Loucy (cell line): ENCODE data around the gene SLC35B4.

Experiments
- H2AFZ ChIP-seq: fragments of 200-600 bp; sonication (generic); 2 replicates; pipeline ENCODE4 v1.6.0; 2016; ENCODE audit warnings: antibody characterized with exemption, mild to moderate bottlenecking, low read length, moderate library complexity
- H3F3A ChIP-seq: fragments of 200-600 bp; 2 replicates; pipeline ENCODE4 v1.6.0; 2016; ENCODE audit warnings: antibody characterized with exemption, low read depth, mild to moderate bottlenecking
- H3K27me3 ChIP-seq: fragments of 200-600 bp; sonication (generic); 2 replicates; pipeline ENCODE4 v1.6.1; 2014; ENCODE audit warnings: low read length, mild to moderate bottlenecking; ENCODE audit not compliant: insufficient read depth, poor library complexity, severe bottlenecking
- H3K36me3 ChIP-seq: fragments of 200-600 bp; sonication (generic); 2 replicates; pipeline ENCODE4 v1.6.1; 2016; ENCODE audit warnings: low read length; ENCODE audit not compliant: insufficient read depth
- H3K4me1 ChIP-seq: fragments of 200-600 bp; sonication (generic); 2 replicates; pipeline ENCODE4 v1.5.1; 2014; ENCODE audit warnings: low read length, mild to moderate bottlenecking; ENCODE audit not compliant: insufficient read depth, poor library complexity, severe bottlenecking
- H3K4me2 ChIP-seq: fragments of 200-600 bp; sonication (generic); 2 replicates; pipeline ENCODE4 v1.6.0; 2014; ENCODE audit warnings: antibody characterized with exemption, low read length, low read depth, mild to moderate bottlenecking; ENCODE audit not compliant: poor library complexity, severe bottlenecking
- H3K4me3 ChIP-seq: fragments of 200-600 bp; sonication (generic); 2 replicates; pipeline ENCODE4 v1.5.1; 2014; ENCODE audit warnings: low read length, mild to moderate bottlenecking, mixed read lengths; ENCODE audit not compliant: poor library complexity, severe bottlenecking
- H3K79me2 ChIP-seq: fragments of 200-600 bp; sonication (generic); 2 replicates; pipeline ENCODE4 v1.6.1; 2014; ENCODE audit warnings: low read length; ENCODE audit not compliant: insufficient read depth
- H3K9ac ChIP-seq: fragments of 200-600 bp; sonication (generic); 2 replicates; pipeline ENCODE4 v1.6.0; 2014; ENCODE audit warnings: mild to moderate bottlenecking, low read depth, low read length, moderate library complexity; ENCODE audit not compliant: poor library complexity, severe bottlenecking
- H3K9me2 ChIP-seq: fragments of 200-600 bp; sonication (generic); replicated peaks from 2 replicates; pipeline ENCODE4 v1.6.1; 2016; ENCODE audit warnings: low read depth, low read length, mixed read lengths
- H3K9me3 ChIP-seq: fragments of 200-600 bp; sonication (generic); 2 replicates; pipeline ENCODE4 v1.6.1; 2014; ENCODE audit warnings: mild to moderate bottlenecking, antibody characterized with exemption, low read length, low read depth; ENCODE audit not compliant: insufficient read depth
- H4K20me1 ChIP-seq: fragments of 200-600 bp; sonication (generic); 2 replicates; pipeline ENCODE4 v1.6.0; 2014; ENCODE audit warnings: antibody characterized with exemption, low read length, mild to moderate bottlenecking; ENCODE audit not compliant: insufficient read depth, poor library complexity, severe bottlenecking
- EZH2phosphoT487 ChIP-seq: fragments of 200-600 bp; IDR thresholded peaks from 2 replicates; pipeline ENCODE4 v1.6.1; 2018; ENCODE audit warnings: antibody characterized with exemption, mild to moderate bottlenecking, moderate library complexity, borderline replicate concordance
- TF ChIP-seq, protein P1 (sequence below): fragments of 200-600 bp; sonication (generic); conservative IDR thresholded peaks from 2 replicates; pipeline ENCODE4 v1.5.1; 2014; ENCODE audit warnings: mild to moderate bottlenecking, antibody characterized with exemption, low read length

The SLC35B4 gene

DNA sequence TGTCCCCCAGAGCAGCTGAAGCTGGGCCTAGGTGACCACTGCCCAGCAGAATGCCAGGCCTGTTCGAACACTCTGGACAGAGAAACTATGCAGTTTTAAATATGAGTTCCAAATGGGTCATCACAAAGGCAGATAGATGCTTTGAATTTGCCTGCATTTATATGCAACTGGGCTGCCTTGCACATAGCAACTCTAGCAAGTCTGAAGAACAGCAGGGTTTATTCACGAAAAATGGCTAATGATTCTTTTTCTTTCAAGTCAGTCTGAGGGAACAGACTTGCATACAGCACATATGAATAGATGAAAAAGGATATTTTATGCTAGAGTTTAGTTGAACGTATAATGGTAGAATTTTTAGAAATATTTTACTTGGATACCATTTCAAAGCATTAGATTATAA lies 68.5 kb downstream of the SLC35B4 start:
- H3K9me3 ChIP-seq = no peaks in the 10 kb centered on the region
- H4K20me1 ChIP-seq = no peaks in the 10 kb centered on the region
- no peaks in the 10 kb centered on the region for H3K36me3 ChIP-seq
- no peaks in the 10 kb centered on the region for H3F3A ChIP-seq
- no peak overlapping the region for H3K4me2 ChIP-seq
- no peak overlapping the region for H3K4me3 ChIP-seq
- no peaks in the 10 kb centered on the region for H3K27me3 ChIP-seq
- no peak overlapping the region for H2AFZ ChIP-seq
- H3K79me2 ChIP-seq = no peaks in the 10 kb centered on the region
- no peak overlapping the region for H3K9ac ChIP-seq
- H3K4me1 ChIP-seq = no peaks in the 10 kb centered on the region
- TF ChIP-seq, protein P1, sequence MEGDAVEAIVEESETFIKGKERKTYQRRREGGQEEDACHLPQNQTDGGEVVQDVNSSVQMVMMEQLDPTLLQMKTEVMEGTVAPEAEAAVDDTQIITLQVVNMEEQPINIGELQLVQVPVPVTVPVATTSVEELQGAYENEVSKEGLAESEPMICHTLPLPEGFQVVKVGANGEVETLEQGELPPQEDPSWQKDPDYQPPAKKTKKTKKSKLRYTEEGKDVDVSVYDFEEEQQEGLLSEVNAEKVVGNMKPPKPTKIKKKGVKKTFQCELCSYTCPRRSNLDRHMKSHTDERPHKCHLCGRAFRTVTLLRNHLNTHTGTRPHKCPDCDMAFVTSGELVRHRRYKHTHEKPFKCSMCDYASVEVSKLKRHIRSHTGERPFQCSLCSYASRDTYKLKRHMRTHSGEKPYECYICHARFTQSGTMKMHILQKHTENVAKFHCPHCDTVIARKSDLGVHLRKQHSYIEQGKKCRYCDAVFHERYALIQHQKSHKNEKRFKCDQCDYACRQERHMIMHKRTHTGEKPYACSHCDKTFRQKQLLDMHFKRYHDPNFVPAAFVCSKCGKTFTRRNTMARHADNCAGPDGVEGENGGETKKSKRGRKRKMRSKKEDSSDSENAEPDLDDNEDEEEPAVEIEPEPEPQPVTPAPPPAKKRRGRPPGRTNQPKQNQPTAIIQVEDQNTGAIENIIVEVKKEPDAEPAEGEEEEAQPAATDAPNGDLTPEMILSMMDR = no peak
- no peak for TF ChIP-seq EZH2phosphoT487
- no peaks in the 10 kb centered on the region for H3K9me2 ChIP-seq

DNA sequence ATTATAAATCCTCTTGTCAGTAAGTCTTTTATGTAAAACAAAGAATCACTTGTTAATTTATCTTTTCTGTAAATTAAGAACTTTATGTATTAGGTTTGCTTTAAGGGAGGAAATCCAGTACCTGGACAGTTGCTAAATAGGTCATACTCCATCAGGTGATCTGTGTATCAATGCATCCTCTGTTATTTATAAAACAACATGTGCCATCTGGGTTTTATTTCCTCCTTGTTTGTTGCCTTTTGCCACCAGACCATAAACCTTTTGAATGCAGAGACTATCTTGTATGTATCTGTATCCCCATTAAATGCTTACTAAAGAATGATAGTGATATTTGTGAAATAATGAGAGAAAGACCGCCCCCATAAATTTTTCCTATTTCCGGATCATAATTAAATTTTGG lies 70.0 kb downstream of the SLC35B4 start:
- no peaks in the 10 kb centered on the region for H3K79me2 ChIP-seq
- no peaks in the 10 kb centered on the region for H3K4me1 ChIP-seq
- no peak overlapping the region for H3K4me2 ChIP-seq
- no peaks in the 10 kb centered on the region for H3K9me2 ChIP-seq
- no peak overlapping the region for H3K9ac ChIP-seq
- no peaks in the 10 kb centered on the region for H3K27me3 ChIP-seq
- no peaks in the 10 kb centered on the region for H3K9me3 ChIP-seq
- no peaks in the 10 kb centered on the region for H4K20me1 ChIP-seq
- TF ChIP-seq EZH2phosphoT487 = no peak
- TF ChIP-seq, protein P1 = no peak
- no peaks in the 10 kb centered on the region for H3K36me3 ChIP-seq
- no peaks in the 10 kb centered on the region for H3F3A ChIP-seq
- no peak overlapping the region for H2AFZ ChIP-seq
- no peak overlapping the region for H3K4me3 ChIP-seq

DNA sequence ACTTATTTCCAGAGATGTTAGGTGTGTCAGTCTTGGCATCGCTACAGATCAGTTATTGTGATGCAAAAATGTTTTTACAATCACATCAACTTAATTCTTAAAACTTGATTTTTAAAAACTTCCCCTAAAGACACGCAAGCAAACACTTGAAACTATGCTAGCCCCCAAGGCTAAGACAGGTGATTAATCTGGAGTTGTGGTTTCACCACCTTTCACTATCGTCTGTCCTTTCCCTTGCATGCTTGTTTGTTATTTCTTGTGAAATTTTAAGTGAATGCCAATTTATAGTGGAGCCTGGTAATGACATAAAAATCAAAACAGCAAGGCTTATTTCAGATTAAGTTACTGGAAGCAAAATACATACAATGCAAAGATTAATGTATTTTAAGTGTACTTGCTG lies 70.4 kb downstream of the SLC35B4 start:
- Histone ChIP-seq H3K4me1 (no peaks in the 10 kb centered on the region), H3K27me3 (no peaks in the 10 kb centered on the region), H3K79me2 (no peaks in the 10 kb centered on the region), H3K36me3 (no peaks in the 10 kb centered on the region), H3K4me2 (no peak overlapping the region), H2AFZ (no peak overlapping the region), H3K9me3 (no peaks in the 10 kb centered on the region), H3K9me2 (no peaks in the 10 kb centered on the region), H3K9ac (no peak overlapping the region), H3F3A (no peaks in the 10 kb centered on the region), H4K20me1 (no peaks in the 10 kb centered on the region), H3K4me3 (no peak overlapping the region)
- TF ChIP-seq, protein P1 = no peak
